Stimulated activated CD4-positive, alpha-beta T cell treated with anti-CD3 and anti-CD28 coated beads, Interleukin-12 subunit alpha, Interleukin-12 subunit beta, amount 100 ng/mL, for 4 hours (primary cell): ENCODE results near the gene SELENOS.

Source experiments
- DNase-seq: peaks from one replicate; pipeline ENCODE4 v3.0.0-alpha.2; 2020

The SELENOS gene

GRCh38 chr15:101277038-101277822 is at the start of gene SELENOS:
SELENOS (minus strand) TSS chr15:101277485; CDS start chr15:101277417, 68 bp downstream.
- DNase-seq, result peak; percentile 93

- DNase-seq, result no peak
Measured at GRCh38 chr15:101326462-101327146, 49.3 kb upstream of the SELENOS start.

GRCh38 chr15:101326026-101326315 is 48.7 kb upstream of the SELENOS start:
- no peak for DNase-seq

- no peak for DNase-seq
Measured at GRCh38 chr15:101325263-101326025, 48.2 kb upstream of the SELENOS start.

GRCh38 chr15:101324524-101325177 is 47.4 kb upstream of the SELENOS start:
- no peak for DNase-seq

- DNase-seq, result no peak
Measured at GRCh38 chr15:101323793-101324523, 46.7 kb upstream of the SELENOS start.

- DNase-seq, result no peak
Measured at GRCh38 chr15:101322854-101323477, 45.7 kb upstream of the SELENOS start.

- DNase-seq, result no peak
Measured at GRCh38 chr15:101322016-101322695, 44.9 kb upstream of the SELENOS start.

GRCh38 chr15:101320501-101321052 is 43.3 kb upstream of the SELENOS start:
- DNase-seq, result peak; percentile 38

- no peak for DNase-seq
Measured at GRCh38 chr15:101318839-101319238, 41.6 kb upstream of the SELENOS start.

GRCh38 chr15:101318147-101318819 is 41.0 kb upstream of the SELENOS start:
- DNase-seq, result no peak

- DNase-seq, result no peak
Measured at GRCh38 chr15:101317336-101317872, 40.1 kb upstream of the SELENOS start.

GRCh38 chr15:101316529-101316928 is 39.2 kb upstream of the SELENOS start:
- no peak for DNase-seq

- DNase-seq, result no peak
Measured at GRCh38 chr15:101315736-101316135, 38.5 kb upstream of the SELENOS start.

GRCh38 chr15:101314336-101315125 is 37.2 kb upstream of the SELENOS start:
- no peak for DNase-seq

- DNase-seq, result no peak
Measured at GRCh38 chr15:101313041-101313761, 35.9 kb upstream of the SELENOS start.

- no peak for DNase-seq
Measured at GRCh38 chr15:101310508-101310907, 33.2 kb upstream of the SELENOS start.

- DNase-seq, result no peak
Measured at GRCh38 chr15:101310161-101310480, 32.8 kb upstream of the SELENOS start.
